T-helper 2 cell treated with Interferon-gamma antibody and Interleukin-4, amounts not matched to agents 5 μg/mL and 100 μg/mL, for 36 hours (primary cell): ENCODE measurements around the gene TMEM151B.

Source experiments
- DNase-seq: peaks from one replicate; pipeline ENCODE4 v3.0.0; 2021; ENCODE audit warnings: low spot score
- H3K27ac Mint-ChIP-seq: one replicate; pipeline ENCODE4 v1.8.0; 2021; ENCODE audit warnings: mild to moderate bottlenecking, mixed read lengths
- H3K27me3 Mint-ChIP-seq: one replicate; pipeline ENCODE4 v1.8.0; 2021; ENCODE audit warnings: low read depth, mixed read lengths
- H3K36me3 Mint-ChIP-seq: one replicate; pipeline ENCODE4 v1.8.0; 2021; ENCODE audit warnings: low read depth, mixed read lengths
- H3K4me1 Mint-ChIP-seq: one replicate; pipeline ENCODE4 v1.8.0; 2021; ENCODE audit warnings: low read depth, mixed read lengths
- H3K4me3 Mint-ChIP-seq: one replicate; pipeline ENCODE4 v1.8.0; 2022; ENCODE audit warnings: mild to moderate bottlenecking, moderate library complexity, mixed read lengths
- H3K9me3 Mint-ChIP-seq: one replicate; pipeline ENCODE4 v1.8.0; 2021; ENCODE audit warnings: mixed read lengths

The TMEM151B gene

GRCh38 chr6:44269921-44270525 lies at the start of gene TMEM151B:
Gene TMEM151B (plus strand): TSS chr6:44270450. CDS start chr6:44270743, 293 bp downstream.
- H3K27ac Mint-ChIP-seq: no peak within 1 kb of the TSS

GRCh38 chr6:44220913-44221290 lies 49.3 kb upstream of the TMEM151B start:
- no peaks in the 10 kb centered on the region for H3K36me3 Mint-ChIP-seq
- H3K27me3 Mint-ChIP-seq: peaks cover 6% of the 10 kb centered on the region
- H3K4me1 Mint-ChIP-seq: peaks cover 36% of the 10 kb centered on the region
- DNase-seq: no peak
- no peaks in the 10 kb centered on the region for H3K9me3 Mint-ChIP-seq
- peak overlapping the region; percentile 38 for H3K27ac Mint-ChIP-seq
- no peak overlapping the region for H3K4me3 Mint-ChIP-seq

More at GRCh38 chr6:44269921-44270525, at the start of gene TMEM151B:
- Mint-ChIP-seq H3K4me3 (peak within 1 kb of the TSS; percentile 49), H3K9me3 (no peaks in the 10 kb centered on the region), H3K36me3 (no peaks in the 10 kb centered on the region), H3K4me1 (peaks cover 17% of the 10 kb centered on the region), H3K27me3 (peaks cover 56% of the 10 kb centered on the region)
- no peak for DNase-seq

GRCh38 chr6:44221291-44221960 lies 48.8 kb upstream of the TMEM151B start:
- H3K36me3 Mint-ChIP-seq: no peaks in the 10 kb centered on the region
- peaks cover 36% of the 10 kb centered on the region for H3K4me1 Mint-ChIP-seq
- DNase-seq: peak; percentile 77
- peak overlapping the region; percentile 38 for H3K27ac Mint-ChIP-seq
- H3K27me3 Mint-ChIP-seq: peaks cover 6% of the 10 kb centered on the region
- peak overlapping the region; percentile 12 for H3K4me3 Mint-ChIP-seq
- no peaks in the 10 kb centered on the region for H3K9me3 Mint-ChIP-seq

GRCh38 chr6:44221961-44222335 lies 48.3 kb upstream of the TMEM151B start:
- no peaks in the 10 kb centered on the region for H3K9me3 Mint-ChIP-seq
- H3K4me3 Mint-ChIP-seq: peak overlapping the region; percentile 12
- peaks cover 6% of the 10 kb centered on the region for H3K27me3 Mint-ChIP-seq
- H3K36me3 Mint-ChIP-seq: no peaks in the 10 kb centered on the region
- H3K4me1 Mint-ChIP-seq: peaks cover 36% of the 10 kb centered on the region
- DNase-seq: no peak
- H3K27ac Mint-ChIP-seq: no peak overlapping the region

GRCh38 chr6:44222486-44223318 lies 47.5 kb upstream of the TMEM151B start:
- H3K27ac Mint-ChIP-seq: peak overlapping the region; percentile 77
- no peak for DNase-seq
- H3K4me3 Mint-ChIP-seq: peak overlapping the region; percentile 82
- no peaks in the 10 kb centered on the region for H3K9me3 Mint-ChIP-seq
- no peaks in the 10 kb centered on the region for H3K36me3 Mint-ChIP-seq
- peaks cover 6% of the 10 kb centered on the region for H3K27me3 Mint-ChIP-seq
- H3K4me1 Mint-ChIP-seq: peaks cover 36% of the 10 kb centered on the region

GRCh38 chr6:44223319-44224028 lies 46.8 kb upstream of the TMEM151B start, which contains the start of gene SLC29A1:
Gene SLC29A1 (plus strand): TSS chr6:44223595. CDS start chr6:44227314, 3,719 bp downstream.
- peak within 1 kb of the TSS; percentile 86 for H3K4me3 Mint-ChIP-seq
- H3K4me1 Mint-ChIP-seq: peaks cover 31% of the 10 kb centered on the region
- H3K36me3 Mint-ChIP-seq: no peaks in the 10 kb centered on the region
- peak; percentile 77 for DNase-seq
- peak within 1 kb of the TSS; percentile 77 for H3K27ac Mint-ChIP-seq
- H3K27me3 Mint-ChIP-seq: peaks cover under 1% of the 10 kb centered on the region
- no peaks in the 10 kb centered on the region for H3K9me3 Mint-ChIP-seq

- Mint-ChIP-seq H3K27me3 (no peaks in the 10 kb centered on the region), H3K4me3 (peak overlapping the region; percentile 86), H3K9me3 (no peaks in the 10 kb centered on the region), H3K27ac (peak overlapping the region; percentile 60), H3K4me1 (peaks cover 28% of the 10 kb centered on the region), H3K36me3 (no peaks in the 10 kb centered on the region)
- DNase-seq: no peak
Observed at GRCh38 chr6:44224029-44224964, 46.0 kb upstream of the TMEM151B start.

- H3K27me3 Mint-ChIP-seq: no peaks in the 10 kb centered on the region
- H3K4me3 Mint-ChIP-seq: peak overlapping the region; percentile 86
- no peak overlapping the region for H3K27ac Mint-ChIP-seq
- no peak for DNase-seq
- peaks cover 3% of the 10 kb centered on the region for H3K36me3 Mint-ChIP-seq
- peaks cover 26% of the 10 kb centered on the region for H3K4me1 Mint-ChIP-seq
- no peaks in the 10 kb centered on the region for H3K9me3 Mint-ChIP-seq
Observed at GRCh38 chr6:44224965-44225305, 45.3 kb upstream of the TMEM151B start.

GRCh38 chr6:44225579-44226325 lies 44.5 kb upstream of the TMEM151B start:
- DNase-seq: no peak
- H3K36me3 Mint-ChIP-seq: peaks cover 5% of the 10 kb centered on the region
- no peaks in the 10 kb centered on the region for H3K27me3 Mint-ChIP-seq
- H3K4me3 Mint-ChIP-seq: peak overlapping the region; percentile 56
- no peak overlapping the region for H3K27ac Mint-ChIP-seq
- H3K4me1 Mint-ChIP-seq: peaks cover 26% of the 10 kb centered on the region
- H3K9me3 Mint-ChIP-seq: no peaks in the 10 kb centered on the region

GRCh38 chr6:44226368-44227147 lies 43.7 kb upstream of the TMEM151B start:
- no peak for DNase-seq
- Mint-ChIP-seq H3K4me1 (peaks cover 23% of the 10 kb centered on the region), H3K36me3 (peaks cover 11% of the 10 kb centered on the region), H3K4me3 (no peak overlapping the region), H3K27me3 (no peaks in the 10 kb centered on the region), H3K9me3 (no peaks in the 10 kb centered on the region), H3K27ac (no peak overlapping the region)

GRCh38 chr6:44227148-44227793 lies 43.0 kb upstream of the TMEM151B start:
- no peaks in the 10 kb centered on the region for H3K9me3 Mint-ChIP-seq
- DNase-seq: no peak

More at GRCh38 chr6:44227148-44227793, 43.0 kb upstream of the TMEM151B start:
- peaks cover 20% of the 10 kb centered on the region for H3K4me1 Mint-ChIP-seq
- no peaks in the 10 kb centered on the region for H3K27me3 Mint-ChIP-seq
- no peak overlapping the region for H3K27ac Mint-ChIP-seq
- H3K4me3 Mint-ChIP-seq: no peak overlapping the region
- peaks cover 11% of the 10 kb centered on the region for H3K36me3 Mint-ChIP-seq
